H9 (cell line): ENCODE measurements around the gene CPAMD8. TPM values are rescaled to one million over a fixed set of nuclear protein-coding genes. Genes with fewer than 3 reads are reported as not detected.

Experiments
- DNase-seq: peaks from one replicate; pipeline ENCODE4 v3.0.0-alpha.2; 2017
- H2AFZ ChIP-seq: one replicate; pipeline ENCODE4 v1.6.1; 2013; ENCODE audit warnings: mild to moderate bottlenecking, low read length, control low read depth, moderate library complexity
- H2AK5ac ChIP-seq: 2 replicates; pipeline ENCODE4 v1.6.1; 2013; ENCODE audit warnings: low read length, control low read depth, mixed read lengths; ENCODE audit not compliant: insufficient read length
- H2BK120ac ChIP-seq: one replicate; pipeline ENCODE4 v1.6.1; 2013; ENCODE audit warnings: low read depth, mild to moderate bottlenecking, low read length, control low read depth, inconsistent platforms; ENCODE audit not compliant: poor library complexity, severe bottlenecking
- H2BK12ac ChIP-seq: 2 replicates; pipeline ENCODE4 v1.6.1; 2013; ENCODE audit warnings: low read length, control low read depth, mixed read lengths, low read depth; ENCODE audit not compliant: insufficient read length
- H2BK15ac ChIP-seq: 2 replicates; pipeline ENCODE4 v1.6.1; 2013; ENCODE audit warnings: low read depth, low read length, control low read depth
- H2BK20ac ChIP-seq: one replicate; pipeline ENCODE4 v1.6.1; 2013; ENCODE audit warnings: low read depth, mild to moderate bottlenecking, low read length, control low read depth, inconsistent platforms; ENCODE audit not compliant: poor library complexity, severe bottlenecking
- H2BK5ac ChIP-seq: 2 replicates; pipeline ENCODE4 v1.6.1; 2013; ENCODE audit warnings: low read length, control low read depth, mixed read lengths; ENCODE audit not compliant: insufficient read length
- H3K14ac ChIP-seq: 2 replicates; pipeline ENCODE4 v1.6.1; 2013; ENCODE audit warnings: low read length, control low read depth; ENCODE audit not compliant: insufficient read depth
- H3K18ac ChIP-seq: 2 replicates; pipeline ENCODE4 v1.6.1; 2013; ENCODE audit warnings: low read depth, mild to moderate bottlenecking, mixed read lengths, low read length, control low read depth; ENCODE audit not compliant: insufficient read length
- H3K23ac ChIP-seq: 2 replicates; pipeline ENCODE4 v1.6.1; 2013; ENCODE audit warnings: low read length, control low read depth, mixed read lengths, low read depth; ENCODE audit not compliant: insufficient read length
- H3K23me2 ChIP-seq: 2 replicates; pipeline ENCODE4 v1.6.1; 2013; ENCODE audit warnings: low read depth, mild to moderate bottlenecking, mixed read lengths, low read length, control low read depth; ENCODE audit not compliant: insufficient read length, poor library complexity, severe bottlenecking
- H3K27ac ChIP-seq: 2 replicates; pipeline ENCODE4 v1.5.1; 2013; ENCODE audit warnings: low read length, control low read depth, mixed read lengths, low read depth; ENCODE audit not compliant: insufficient read length
- H3K27me3 ChIP-seq: 2 replicates; pipeline ENCODE4 v1.6.1; 2013; ENCODE audit warnings: low read length, control low read depth, inconsistent platforms; ENCODE audit not compliant: insufficient read depth
- H3K4ac ChIP-seq: 2 replicates; pipeline ENCODE4 v1.6.1; 2013; ENCODE audit warnings: low read depth, mild to moderate bottlenecking, control low read depth, inconsistent platforms, low read length, moderate library complexity
- H3K4me1 ChIP-seq: 2 replicates; pipeline ENCODE4 v1.6.1; 2013; ENCODE audit warnings: low read length, control low read depth, inconsistent platforms; ENCODE audit not compliant: insufficient read depth
- H3K4me2 ChIP-seq: 2 replicates; pipeline ENCODE4 v1.6.1; 2013; ENCODE audit warnings: low read length, control low read depth, mixed read lengths; ENCODE audit not compliant: insufficient read length, insufficient read depth
- H3K56ac ChIP-seq: 2 replicates; pipeline ENCODE4 v1.6.1; 2013; ENCODE audit warnings: low read depth, mild to moderate bottlenecking, mixed read lengths, low read length, control low read depth; ENCODE audit not compliant: insufficient read length
- H3K79me1 ChIP-seq: 2 replicates; pipeline ENCODE4 v1.6.1; 2013; ENCODE audit warnings: low read depth, mild to moderate bottlenecking, moderate library complexity, low read length, control low read depth, inconsistent platforms; ENCODE audit not compliant: insufficient read depth, poor library complexity, severe bottlenecking
- H3K79me2 ChIP-seq: 2 replicates; pipeline ENCODE4 v1.6.1; 2013; ENCODE audit warnings: low read length, control low read depth, inconsistent platforms; ENCODE audit not compliant: insufficient read depth
- H3K9ac ChIP-seq: 2 replicates; pipeline ENCODE4 v1.6.1; 2013; ENCODE audit warnings: low read length, control low read depth, mixed read lengths; ENCODE audit not compliant: insufficient read length; ENCODE audit errors: extremely low read depth
- H3K9me3 ChIP-seq: one replicate; pipeline ENCODE4 v1.6.1; 2013; ENCODE audit warnings: low read depth, low read length, inconsistent platforms; ENCODE audit not compliant: control insufficient read depth
- H3T11ph ChIP-seq: one replicate; pipeline ENCODE4 v1.6.1; 2013; ENCODE audit warnings: mild to moderate bottlenecking, low read length, control low read depth, inconsistent platforms
- H4K20me1 ChIP-seq: one replicate; pipeline ENCODE4 v1.6.1; 2013; ENCODE audit not compliant: control insufficient read depth, insufficient read length, insufficient read depth
- H4K5ac ChIP-seq: 2 replicates; pipeline ENCODE4 v1.6.1; 2013; ENCODE audit warnings: low read depth, mild to moderate bottlenecking, mixed read lengths, low read length, control low read depth; ENCODE audit not compliant: insufficient read length
- H4K8ac ChIP-seq: replicated peaks from 2 replicates; pipeline ENCODE4 v1.6.1; 2013; ENCODE audit warnings: low read length, control low read depth, mixed read lengths, low read depth; ENCODE audit not compliant: insufficient read length
- H4K91ac ChIP-seq: 2 replicates; pipeline ENCODE4 v1.6.1; 2013; ENCODE audit warnings: low read depth, mild to moderate bottlenecking, moderate library complexity, mixed read lengths, low read length, control low read depth; ENCODE audit not compliant: insufficient read length
- H3K27ac Mint-ChIP-seq, 3 experiments: 2 replicates in 2 of 3; 3 replicates in 1 of 3; pipeline ENCODE4 v1.8.0; 2020 to 2021; ENCODE audit warnings: mixed read lengths in 3 of 3, mild to moderate bottlenecking in 1 of 3, moderate library complexity in 1 of 3
- H3K27me3 Mint-ChIP-seq: 2 replicates; pipeline ENCODE4 v1.8.0; 2021; ENCODE audit warnings: low read depth, mild to moderate bottlenecking, moderate library complexity, mixed read lengths
- H3K36me3 Mint-ChIP-seq, 3 experiments: 2 replicates in 2 of 3; 3 replicates in 1 of 3; pipeline ENCODE4 v1.8.0; 2020 to 2021; ENCODE audit warnings: low read depth in 3 of 3, mixed read lengths in 3 of 3; ENCODE audit not compliant: insufficient read depth in 1 of 3
- H3K4me1 Mint-ChIP-seq, 2 experiments: 2 replicates each; pipeline ENCODE4 v1.8.0; 2020; ENCODE audit warnings: mixed read lengths in 2 of 2
- H3K4me3 Mint-ChIP-seq, 2 experiments: 2 replicates in 1 of 2; 3 replicates in 1 of 2; pipeline ENCODE4 v1.8.0; 2020 to 2021; ENCODE audit warnings: mild to moderate bottlenecking in 2 of 2, mixed read lengths in 2 of 2, moderate library complexity in 1 of 2
- H3K9me3 Mint-ChIP-seq, 2 experiments: 2 replicates in 1 of 2; 3 replicates in 1 of 2; pipeline ENCODE4 v1.8.0; 2020; ENCODE audit warnings: mild to moderate bottlenecking in 2 of 2, mixed read lengths in 2 of 2, moderate library complexity in 1 of 2
- WGBS: extraction: QIAGEN DNeasy Blood & Tissue Kit; methylation state at CpG from one replicate; pipeline ENCODE4 v1.1.7; 2013; ENCODE audit warnings: missing lambda C conversion rate, low lambda C conversion rate, mixed read lengths; ENCODE audit not compliant: insufficient read length; ENCODE audit errors: extremely low coverage; 5-methylcytosine and 5-hydroxymethylcytosine counted together
- total RNA-seq: library from RNA; stranded (reverse); gene quantifications from 2 replicates; pipeline ENCODE4 v1.2.1, GENCODE V29; 2021
- TF ChIP-seq, protein P1 (sequence below): fragments of 200-600 bp; sonication (generic); conservative IDR thresholded peaks from 3 replicates; pipeline ENCODE4 v1.8.0; 2021; ENCODE audit warnings: antibody characterized with exemption, mild to moderate bottlenecking

Gene CPAMD8
- total RNA-seq, 1 experiment from 2014 or later = 12.0 TPM

GRCh38 chr19:17011485-17011884 lies 15.1 kb downstream of the CPAMD8 start:
- Histone ChIP-seq H2AK5ac (no peak overlapping the region), H3K4me2 (no peak overlapping the region), H3K4ac (no peak overlapping the region), H3K27me3 (no peaks in the 10 kb centered on the region), H2BK12ac (no peak overlapping the region), H3K79me1 (no peaks in the 10 kb centered on the region), H3K9me3 (no peaks in the 10 kb centered on the region), H3K18ac (no peak overlapping the region), H3K27ac (no peak overlapping the region), H3K79me2 (no peaks in the 10 kb centered on the region), H3K56ac (no peak overlapping the region), H3K23ac (no peak overlapping the region), H3T11ph (no peak overlapping the region), H2BK15ac (no peak overlapping the region), H3K14ac (no peak overlapping the region), H2BK120ac (no peak overlapping the region), H4K8ac (no peak overlapping the region), H3K23me2 (no peaks in the 10 kb centered on the region), H2BK5ac (no peak overlapping the region), H3K4me1 (no peaks in the 10 kb centered on the region), H4K20me1 (no peaks in the 10 kb centered on the region), H2BK20ac (no peak overlapping the region), H4K5ac (no peak overlapping the region), H4K91ac (no peak overlapping the region), H2AFZ (no peak overlapping the region), H3K9ac (no peak overlapping the region)
- TF ChIP-seq, protein P1, sequence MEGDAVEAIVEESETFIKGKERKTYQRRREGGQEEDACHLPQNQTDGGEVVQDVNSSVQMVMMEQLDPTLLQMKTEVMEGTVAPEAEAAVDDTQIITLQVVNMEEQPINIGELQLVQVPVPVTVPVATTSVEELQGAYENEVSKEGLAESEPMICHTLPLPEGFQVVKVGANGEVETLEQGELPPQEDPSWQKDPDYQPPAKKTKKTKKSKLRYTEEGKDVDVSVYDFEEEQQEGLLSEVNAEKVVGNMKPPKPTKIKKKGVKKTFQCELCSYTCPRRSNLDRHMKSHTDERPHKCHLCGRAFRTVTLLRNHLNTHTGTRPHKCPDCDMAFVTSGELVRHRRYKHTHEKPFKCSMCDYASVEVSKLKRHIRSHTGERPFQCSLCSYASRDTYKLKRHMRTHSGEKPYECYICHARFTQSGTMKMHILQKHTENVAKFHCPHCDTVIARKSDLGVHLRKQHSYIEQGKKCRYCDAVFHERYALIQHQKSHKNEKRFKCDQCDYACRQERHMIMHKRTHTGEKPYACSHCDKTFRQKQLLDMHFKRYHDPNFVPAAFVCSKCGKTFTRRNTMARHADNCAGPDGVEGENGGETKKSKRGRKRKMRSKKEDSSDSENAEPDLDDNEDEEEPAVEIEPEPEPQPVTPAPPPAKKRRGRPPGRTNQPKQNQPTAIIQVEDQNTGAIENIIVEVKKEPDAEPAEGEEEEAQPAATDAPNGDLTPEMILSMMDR = no peak
- H3K36me3 Mint-ChIP-seq = peaks cover 3 to 10% (median 5%) of the 10 kb centered on the region in 3 experiments; a peak in 5 of 7 replicates
- peaks cover 0 to 3% of the 10 kb centered on the region in 2 experiments; a peak in 1 of 4 replicates for H3K4me1 Mint-ChIP-seq
- H3K27me3 Mint-ChIP-seq = peaks cover 1% of the 10 kb centered on the region; the same call in 1 of the 2 replicates
- WGBS = no CpG with 5 or more reads among the region's 16 CpGs
- peaks cover under 1 to 3% of the 10 kb centered on the region in 2 experiments; a peak in 3 of 5 replicates for H3K9me3 Mint-ChIP-seq
- no peak overlapping the region for H3K4me3 Mint-ChIP-seq
- no peak overlapping the region; a peak in 1 of 7 replicates for H3K27ac Mint-ChIP-seq
- DNase-seq = no peak
